ENCODE data around the gene RAD50.
"Not testable (repeated sequence)": the region's sequence is repeated elsewhere in the genome, so short reads cannot be mapped to it uniquely, and the experiment has no call there.

The RAD50 gene

GRCh38 chr5:132675936-132676689, 119.3 kb downstream of the RAD50 start:
- DNase-seq (ENCODE audit: low read depth, low spot score): no peak

DNA sequence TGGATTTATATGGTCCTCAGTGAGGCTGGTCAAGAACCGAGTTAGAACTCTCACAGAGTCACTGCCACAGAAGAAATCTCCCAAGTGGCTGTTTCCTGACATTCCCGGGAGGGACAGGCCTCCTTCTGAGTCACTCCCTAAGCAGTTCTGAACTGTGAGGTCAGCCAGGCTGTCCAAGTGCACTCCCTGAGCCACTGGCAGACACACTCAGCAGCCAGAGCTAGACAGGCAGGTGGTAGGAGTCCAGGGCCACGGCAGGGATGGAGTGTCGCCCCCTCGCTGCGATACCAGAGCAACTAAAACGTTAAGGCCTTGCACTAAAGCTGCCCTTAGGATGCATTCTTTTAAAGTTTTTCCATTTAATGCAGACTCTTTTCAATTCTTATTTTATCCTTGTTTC, 120.4 kb downstream of the RAD50 start:
- no peak for DNase-seq (ENCODE audit: low read depth, low spot score)

DNA sequence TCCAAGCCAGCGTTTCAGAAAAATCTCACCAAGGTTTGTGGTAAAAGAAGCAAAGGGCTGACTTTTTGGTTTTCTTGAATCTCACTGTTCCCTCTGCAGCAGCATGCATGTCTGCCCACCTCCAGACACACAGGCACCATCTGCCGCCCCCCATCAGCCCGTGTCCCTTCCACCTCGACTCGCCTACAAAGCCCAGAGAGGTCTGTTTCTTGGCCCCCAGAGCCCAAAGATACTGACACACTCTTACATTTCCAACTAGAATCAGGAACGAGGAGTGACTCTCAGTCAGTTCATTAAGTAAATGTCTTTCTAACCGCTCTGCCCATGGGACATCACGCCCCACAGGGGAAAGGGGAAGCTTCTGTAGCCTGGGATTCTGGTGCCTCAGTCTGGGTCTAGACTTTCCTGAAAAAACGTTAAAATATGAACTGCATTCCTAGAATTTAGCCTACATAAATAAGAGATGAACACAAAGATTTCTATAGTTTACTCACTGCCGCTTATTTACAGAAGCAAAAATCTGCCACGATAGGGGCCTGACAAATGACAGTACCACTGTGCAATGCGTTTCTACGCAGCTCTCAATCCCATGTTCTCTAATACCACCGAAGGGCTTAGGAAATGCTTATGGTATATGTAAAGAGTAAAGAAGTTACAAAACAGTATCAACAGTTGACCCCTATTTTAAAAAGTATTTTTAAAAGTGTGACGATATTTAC, 121.1 kb downstream of the RAD50 start:
- no peak for DNase-seq (ENCODE audit: low read depth, low spot score)

DNA sequence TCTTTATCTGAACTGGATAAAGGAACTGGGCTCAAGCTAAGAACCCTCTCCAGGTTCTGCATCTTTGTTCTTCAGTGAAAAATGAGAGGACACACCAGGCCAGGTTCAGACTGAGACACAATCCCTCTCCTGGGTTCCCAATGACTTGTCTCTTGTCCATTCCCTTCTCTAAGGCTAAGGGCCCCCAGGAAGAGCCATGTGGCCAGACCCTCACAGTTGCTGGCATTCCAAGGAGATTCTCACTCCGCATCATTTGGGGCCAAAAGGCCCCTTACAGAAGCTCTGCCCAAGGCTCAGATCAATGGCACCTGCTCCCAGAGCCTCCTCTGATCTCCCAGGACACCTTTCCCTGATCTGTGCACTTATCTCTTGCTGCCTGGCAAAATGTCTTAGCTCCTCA, 122.0 kb downstream of the RAD50 start:
- DNase-seq (ENCODE audit: low read depth, low spot score): no peak

DNA sequence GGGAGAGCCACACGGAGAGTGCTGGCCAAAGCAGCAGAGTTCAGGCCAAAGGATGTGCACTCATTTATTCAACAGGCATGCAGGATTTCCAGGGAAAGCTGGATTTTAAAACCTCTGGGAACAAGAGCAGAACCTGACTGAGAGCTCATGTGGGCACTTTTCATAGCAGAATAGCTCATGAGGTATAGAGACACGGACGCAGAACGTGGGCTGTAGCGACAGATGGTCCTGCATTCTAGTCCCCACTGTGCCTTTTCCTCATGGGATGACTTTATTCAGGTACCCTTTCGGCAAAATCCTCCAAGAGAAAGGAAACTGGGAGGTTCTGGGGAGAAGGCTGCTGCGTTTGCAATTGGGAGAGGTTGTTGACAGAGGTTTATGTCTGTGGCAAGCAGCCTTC, 122.4 kb downstream of the RAD50 start:
- DNase-seq (ENCODE audit: low read depth, low spot score): no peak

- DNase-seq (ENCODE audit: low read depth, low spot score): no peak
Measured at GRCh38 chr5:132679717-132680380, 123.1 kb downstream of the RAD50 start.

- no peak for DNase-seq (ENCODE audit: low read depth, low spot score)
Measured at GRCh38 chr5:132680780-132681475, 124.2 kb downstream of the RAD50 start.

DNA sequence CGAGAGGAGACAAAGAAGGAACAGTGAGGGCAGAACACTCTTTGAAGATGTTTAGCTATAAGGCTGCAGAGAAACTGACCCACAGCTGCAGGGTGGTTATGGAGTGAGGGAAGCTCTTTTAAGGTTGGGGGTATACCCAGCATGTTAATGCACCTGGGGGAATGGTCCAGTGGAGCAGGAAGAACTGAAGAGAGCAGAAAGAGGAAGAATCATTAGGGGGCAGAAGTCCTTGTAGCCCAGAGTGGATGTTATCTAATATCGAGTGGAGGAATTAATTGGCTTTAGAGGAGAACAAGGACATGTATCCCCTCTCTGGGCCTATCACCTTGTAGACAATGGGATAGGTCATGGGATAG, 124.7 kb downstream of the RAD50 start:
- DNase-seq (ENCODE audit: low read depth, low spot score): no peak

DNA sequence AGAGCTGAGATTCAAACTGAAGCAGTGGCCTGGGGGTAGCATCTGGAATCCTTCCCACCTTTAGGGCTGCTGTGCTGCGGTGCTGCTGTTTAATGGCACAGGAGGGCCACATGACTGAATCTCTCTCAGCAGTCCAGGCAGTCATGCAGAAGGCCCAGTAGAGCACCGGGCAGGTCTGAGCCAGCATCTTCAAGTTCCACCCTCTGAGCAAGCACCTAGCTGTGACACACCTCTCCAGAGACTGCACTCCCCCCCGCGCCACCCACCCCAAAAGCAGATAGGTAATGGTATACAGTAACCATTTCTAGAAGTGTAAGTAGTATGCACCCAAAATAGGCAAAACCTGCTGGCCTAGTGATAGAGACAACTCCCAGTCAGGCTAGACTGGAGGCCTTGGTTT, 125.2 kb downstream of the RAD50 start:
- DNase-seq (ENCODE audit: low read depth, low spot score): no peak

- no peak for DNase-seq (ENCODE audit: low read depth, low spot score)
Measured at GRCh38 chr5:132684491-132684890, 127.7 kb downstream of the RAD50 start.

GRCh38 chr5:132684922-132685720, 128.3 kb downstream of the RAD50 start:
- no peak for DNase-seq (ENCODE audit: low read depth, low spot score)

DNA sequence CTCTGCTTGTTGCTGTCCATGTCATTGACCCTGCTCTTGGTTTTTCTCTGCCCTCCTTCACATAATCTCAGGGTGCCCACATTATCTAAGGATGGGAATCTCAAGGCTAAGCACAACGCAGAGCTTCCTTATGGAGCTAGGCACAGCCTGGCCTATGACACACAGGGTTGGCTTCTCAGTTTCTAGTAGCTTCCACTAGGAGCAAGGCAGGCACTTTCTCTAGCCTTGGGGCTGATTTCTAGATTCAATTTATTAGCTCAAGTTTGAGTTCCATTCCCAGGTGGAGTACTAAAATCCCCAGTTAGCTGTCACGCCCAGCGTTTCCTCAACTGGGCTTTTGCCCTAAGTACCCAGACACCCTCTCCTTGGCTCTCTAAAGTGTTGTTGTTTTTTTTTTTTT, 129.4 kb downstream of the RAD50 start:
- no peak for DNase-seq (ENCODE audit: low read depth, low spot score)

DNA sequence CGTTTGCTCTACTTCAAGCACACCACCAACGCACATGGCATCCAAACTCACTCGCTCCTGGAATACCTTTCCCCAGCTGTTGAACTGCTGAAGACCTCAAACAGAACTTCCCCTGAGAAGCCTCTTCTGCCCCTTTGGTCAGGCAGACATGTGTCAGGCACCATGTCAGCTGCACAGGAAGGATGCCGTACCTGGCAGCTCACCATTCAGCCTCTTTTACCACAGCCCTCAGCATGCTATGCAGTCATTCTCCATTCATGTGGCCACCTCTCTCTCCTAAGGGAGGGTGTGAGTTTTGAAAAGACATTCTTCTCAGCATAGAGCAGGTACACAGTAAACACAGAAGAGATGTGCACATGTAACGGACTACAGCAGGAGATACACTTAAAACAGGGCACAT, 131.2 kb downstream of the RAD50 start:
- DNase-seq (ENCODE audit: low read depth, low spot score): no peak

DNA sequence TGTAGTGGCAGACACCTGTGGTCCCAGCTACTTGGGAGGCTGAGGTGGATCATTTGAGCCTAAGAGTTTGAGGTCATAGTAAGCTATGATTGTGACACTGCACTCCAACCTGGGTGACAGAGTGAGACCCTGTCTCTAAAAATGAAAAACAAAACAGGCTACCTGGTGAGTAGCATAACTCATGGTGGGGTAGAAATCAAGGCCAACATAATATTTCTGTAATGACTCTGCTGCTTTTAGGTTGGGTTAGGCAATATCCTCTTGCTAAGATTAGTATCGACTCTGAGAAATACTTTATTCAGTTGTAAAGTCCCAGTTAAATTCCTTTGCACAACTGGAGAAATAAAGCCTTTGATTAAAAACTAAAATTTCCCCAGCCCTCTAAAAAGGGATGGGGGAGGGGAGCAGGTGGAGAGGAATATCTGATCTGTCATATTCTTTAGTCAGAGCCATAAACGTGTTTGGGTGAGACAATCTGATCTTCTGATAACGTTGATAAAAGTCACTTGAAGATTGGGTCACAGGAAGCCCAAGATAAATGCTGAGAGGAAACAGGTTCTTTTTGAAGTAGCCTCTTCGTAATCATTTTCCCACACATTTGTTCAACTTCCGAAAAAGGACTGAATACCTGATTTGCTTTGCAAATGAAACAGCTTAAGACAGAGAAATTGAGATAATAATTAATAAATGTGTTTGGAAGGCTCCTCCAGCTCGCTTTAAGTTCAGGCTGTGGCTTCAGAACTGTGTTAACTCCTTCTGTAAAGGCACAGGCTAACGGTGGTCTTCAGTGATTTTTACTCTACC, 132.0 kb downstream of the RAD50 start:
- DNase-seq (ENCODE audit: low read depth, low spot score): no peak

GRCh38 chr5:132689513-132689912, 132.7 kb downstream of the RAD50 start:
- DNase-seq (ENCODE audit: low read depth, low spot score): no peak

DNA sequence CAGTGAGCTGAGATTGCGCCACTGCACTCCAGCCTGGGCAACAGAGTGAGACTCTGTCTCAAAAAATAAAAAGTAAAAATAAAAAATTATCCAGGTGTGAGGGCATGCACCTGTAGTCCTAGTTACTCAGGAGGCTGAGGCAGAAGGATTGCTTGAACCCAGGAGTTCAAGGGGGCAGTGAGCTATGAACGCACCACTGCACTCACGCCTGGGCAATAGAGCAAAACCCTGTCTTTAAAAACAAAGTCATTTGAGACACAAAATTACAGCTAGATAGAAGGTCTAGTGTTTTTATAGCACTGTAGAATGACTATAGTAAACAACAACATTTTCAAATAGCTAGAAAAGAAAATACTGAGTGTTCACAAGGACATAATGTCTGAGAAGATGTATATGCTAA, 133.4 kb downstream of the RAD50 start:
- DNase-seq (ENCODE audit: low read depth, low spot score): no peak

DNA sequence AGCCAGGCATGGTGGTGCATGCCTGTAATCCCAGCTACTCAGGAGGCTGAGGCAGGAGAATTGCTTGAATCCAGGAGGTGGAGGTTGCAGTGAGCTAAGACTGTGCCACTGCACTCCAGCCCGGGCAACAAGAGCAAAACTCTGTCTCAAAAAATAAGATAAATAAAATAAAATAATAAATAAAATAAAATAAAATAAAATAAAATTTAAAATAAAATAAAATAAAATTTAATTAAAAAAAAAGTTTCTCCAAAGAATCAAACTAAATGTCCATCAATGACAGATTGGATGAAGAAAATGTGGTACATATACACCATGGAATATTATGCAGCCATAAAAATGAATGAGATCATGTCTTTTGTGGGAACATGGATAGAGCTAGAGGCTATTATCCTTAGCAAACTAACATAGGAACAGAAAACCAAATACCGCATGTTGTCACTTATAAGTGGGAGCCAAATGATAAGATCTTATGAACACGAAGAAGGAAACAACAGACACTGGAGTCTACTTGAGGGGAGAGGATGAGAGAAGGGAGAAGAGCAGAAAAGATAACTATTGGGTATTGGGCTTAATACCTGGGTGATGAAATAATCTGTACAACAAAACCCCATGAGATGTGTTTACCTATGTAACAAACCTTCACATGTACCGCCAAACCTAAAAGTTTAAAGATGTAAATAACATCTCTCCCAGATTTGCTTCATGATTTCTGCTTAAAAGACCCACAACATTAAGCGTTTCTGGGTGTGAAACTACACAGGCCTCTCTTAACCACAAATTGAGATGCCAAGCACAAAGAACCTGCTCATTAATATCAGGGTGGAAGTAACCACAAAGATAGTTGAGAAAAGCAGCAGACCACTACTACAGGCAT, 135.2 kb downstream of the RAD50 start:
- DNase-seq (ENCODE audit: low read depth, low spot score): not testable (repeated sequence)

GRCh38 chr5:132692632-132692967, 135.8 kb downstream of the RAD50 start:
- DNase-seq (ENCODE audit: low read depth, low spot score): no peak
